HUDEP-2 (cell line): ENCODE results near the gene COL27A1.

ENCODE experiments used
- DNase-seq, 76 experiments: peaks; one replicate each; lab custom pipeline; 2025; ENCODE audit not compliant: unreplicated experiment in 76 of 76; lab: John Stamatoyannopoulos, UW

The COL27A1 gene

GRCh38 chr9:114155263-114155994, at the start of gene COL27A1:
TSS of gene COL27A1 (plus strand) at chr9:114155537. CDS start at chr9:114155951, 414 bp downstream.
- DNase-seq = peak in 56 of 76 experiments; percentile 4 to 76 (median 40)

GRCh38 chr9:114107286-114108001, 47.9 kb upstream of the COL27A1 start:
- DNase-seq = no peak

GRCh38 chr9:114108016-114108833, 47.1 kb upstream of the COL27A1 start:
- DNase-seq = peak in 50 of 76 experiments; percentile 0 to 63 (median 20)

- DNase-seq = no peak
These were observed 46.2 kb upstream of the COL27A1 start for GRCh38 chr9:114109124-114109523.

GRCh38 chr9:114110180-114110579, 45.2 kb upstream of the COL27A1 start:
- DNase-seq = no peak

GRCh38 chr9:114112325-114112724, 43.0 kb upstream of the COL27A1 start:
- DNase-seq = no peak

- no peak for DNase-seq
These were observed 42.4 kb upstream of the COL27A1 start for GRCh38 chr9:114112778-114113584.

GRCh38 chr9:114114364-114114763, 41.0 kb upstream of the COL27A1 start:
- DNase-seq = no peak

- no peak for DNase-seq
These were observed 39.6 kb upstream of the COL27A1 start for GRCh38 chr9:114115654-114116125.

GRCh38 chr9:114116126-114116747, 39.1 kb upstream of the COL27A1 start:
- DNase-seq = no peak

GRCh38 chr9:114117614-114117995, 37.7 kb upstream of the COL27A1 start:
- DNase-seq = no peak

- DNase-seq = no peak
These were observed 37.1 kb upstream of the COL27A1 start for GRCh38 chr9:114117996-114118830.

- DNase-seq = no peak
These were observed 35.8 kb upstream of the COL27A1 start for GRCh38 chr9:114119242-114120191.

GRCh38 chr9:114120192-114121014, 34.9 kb upstream of the COL27A1 start:
- no peak for DNase-seq

- DNase-seq = no peak
These were observed 33.9 kb upstream of the COL27A1 start for GRCh38 chr9:114121227-114122135.
